ENCODE data around the gene ZCCHC24.

Gene ZCCHC24

DNA sequence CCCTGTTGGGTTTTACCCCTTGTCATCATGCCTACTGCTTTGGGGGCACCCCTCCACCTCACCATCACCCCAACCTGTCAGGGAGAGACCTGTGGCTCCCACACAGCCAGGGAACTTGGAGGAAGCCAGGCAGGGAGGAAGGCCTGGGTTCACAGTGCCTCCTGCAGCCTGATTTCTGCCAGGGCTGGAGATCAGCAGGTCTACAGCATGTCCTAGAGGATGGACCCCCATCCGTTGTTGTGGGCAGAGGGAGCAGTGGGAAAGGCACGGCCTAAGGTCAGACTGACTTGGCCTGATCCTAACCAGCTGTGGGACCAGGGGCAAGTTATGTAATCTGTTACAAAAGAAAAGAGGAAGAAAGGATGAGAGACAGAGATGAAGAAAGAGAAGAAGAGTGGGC, 28.2 kb downstream of the ZCCHC24 start:
- TF ChIP-seq, protein P1, sequence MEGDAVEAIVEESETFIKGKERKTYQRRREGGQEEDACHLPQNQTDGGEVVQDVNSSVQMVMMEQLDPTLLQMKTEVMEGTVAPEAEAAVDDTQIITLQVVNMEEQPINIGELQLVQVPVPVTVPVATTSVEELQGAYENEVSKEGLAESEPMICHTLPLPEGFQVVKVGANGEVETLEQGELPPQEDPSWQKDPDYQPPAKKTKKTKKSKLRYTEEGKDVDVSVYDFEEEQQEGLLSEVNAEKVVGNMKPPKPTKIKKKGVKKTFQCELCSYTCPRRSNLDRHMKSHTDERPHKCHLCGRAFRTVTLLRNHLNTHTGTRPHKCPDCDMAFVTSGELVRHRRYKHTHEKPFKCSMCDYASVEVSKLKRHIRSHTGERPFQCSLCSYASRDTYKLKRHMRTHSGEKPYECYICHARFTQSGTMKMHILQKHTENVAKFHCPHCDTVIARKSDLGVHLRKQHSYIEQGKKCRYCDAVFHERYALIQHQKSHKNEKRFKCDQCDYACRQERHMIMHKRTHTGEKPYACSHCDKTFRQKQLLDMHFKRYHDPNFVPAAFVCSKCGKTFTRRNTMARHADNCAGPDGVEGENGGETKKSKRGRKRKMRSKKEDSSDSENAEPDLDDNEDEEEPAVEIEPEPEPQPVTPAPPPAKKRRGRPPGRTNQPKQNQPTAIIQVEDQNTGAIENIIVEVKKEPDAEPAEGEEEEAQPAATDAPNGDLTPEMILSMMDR (IDR thresholded peaks at IDR 0.05; ENCODE audit: insufficient read depth, low read length, missing control alignments), result no peak
- DNase-seq (ENCODE audit: low read depth, low spot score), result no peak
- no peak overlapping the region for H3K4me3 ChIP-seq (ENCODE audit: low read depth, low read length)
- ChIA-PET CTCF (interaction anchor here (2.2 kb wide), 1 partner anchor 11 kb away, joined by 9 read pairs; no protein-coding TSS in a partner anchor), POLR2A (no interaction called here)

- TF ChIP-seq, protein P1 (IDR thresholded peaks at IDR 0.05; ENCODE audit: insufficient read depth, low read length, missing control alignments), result no peak
- DNase-seq (ENCODE audit: low read depth, low spot score), result no peak
- no peak overlapping the region for H3K4me3 ChIP-seq (ENCODE audit: low read depth, low read length)
- ChIA-PET CTCF (interaction anchor here (1.3 to 2.2 kb wide), 4 partner anchors 8 to 43 kb away, joined by 6 to 9 read pairs (median 6); no protein-coding TSS in a partner anchor), POLR2A (no interaction called here)
These were observed 28.7 kb downstream of the ZCCHC24 start for GRCh38 chr10:79416578-79417255.

GRCh38 chr10:79415736-79416577, 29.5 kb downstream of the ZCCHC24 start:
- H3K4me3 ChIP-seq (ENCODE audit: low read depth, low read length), result no peak overlapping the region
- ChIA-PET POLR2A (no interaction called here), CTCF (interaction anchor here (1.3 to 2.2 kb wide), 4 partner anchors 9 to 42 kb away, joined by 6 to 9 read pairs (median 6); no protein-coding TSS in a partner anchor)
- TF ChIP-seq, protein P1 (IDR thresholded peaks at IDR 0.05; ENCODE audit: insufficient read depth, low read length, missing control alignments), result no peak
- DNase-seq (ENCODE audit: low read depth, low spot score), result no peak

DNA sequence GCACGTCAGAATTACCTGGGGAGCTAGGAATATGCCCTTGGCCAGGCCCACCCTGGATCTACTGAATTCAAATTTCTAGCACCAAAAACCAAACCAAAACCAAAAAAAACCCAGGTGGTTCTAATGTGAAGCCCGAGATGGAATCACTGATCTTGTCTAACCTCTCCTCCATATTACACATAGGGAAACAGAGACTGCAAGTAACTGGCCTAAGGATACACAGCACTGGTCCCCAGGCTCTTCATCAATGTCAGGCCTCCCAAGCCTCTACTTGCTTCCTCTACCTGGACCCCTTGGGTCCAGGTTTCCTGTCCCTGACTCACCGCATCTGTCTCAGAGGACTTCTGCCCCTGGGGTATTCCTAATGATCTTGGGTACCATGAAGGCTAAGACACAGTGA, 30.7 kb downstream of the ZCCHC24 start:
- TF ChIP-seq, protein P1 (IDR thresholded peaks at IDR 0.05; ENCODE audit: insufficient read depth, low read length, missing control alignments), result no peak
- ChIA-PET POLR2A (no interaction called here), CTCF (interaction anchor here (1.4 to 1.8 kb wide), 3 partner anchors 40 to 53 kb away, joined by 5 to 7 read pairs (median 6); no protein-coding TSS in a partner anchor)
- no peak overlapping the region for H3K4me3 ChIP-seq (ENCODE audit: low read depth, low read length)
- no peak for DNase-seq (ENCODE audit: low read depth, low spot score)

DNA sequence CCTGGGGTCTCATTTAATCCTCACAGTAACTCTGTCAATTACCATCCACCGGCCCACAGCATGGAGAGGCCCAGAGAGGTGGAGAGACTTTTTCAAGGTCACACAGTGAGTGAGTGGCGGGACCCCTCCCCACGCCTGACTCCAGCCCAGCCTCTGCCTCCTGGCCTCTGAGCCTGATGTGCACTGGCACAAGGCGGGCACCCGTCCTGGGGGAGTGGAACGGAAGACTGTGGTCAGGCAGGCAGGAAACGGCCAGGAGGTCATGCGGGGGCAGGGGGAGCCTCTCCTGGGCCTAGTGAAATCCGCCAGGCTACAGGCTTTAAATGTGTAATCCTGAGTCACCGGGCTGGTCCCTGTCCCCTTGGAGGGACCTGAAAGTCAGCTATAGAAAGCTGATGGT, 32.2 kb downstream of the ZCCHC24 start:
- CTCF ChIA-PET, result interaction anchor here (1.4 to 2.1 kb wide), 5 partner anchors 9 to 55 kb away, joined by 5 to 7 read pairs (median 7); no protein-coding TSS in a partner anchor
- no peak for DNase-seq (ENCODE audit: low read depth, low spot score)
- TF ChIP-seq, protein P1 (IDR thresholded peaks at IDR 0.05; ENCODE audit: insufficient read depth, low read length, missing control alignments), result no peak
- H3K4me3 ChIP-seq (ENCODE audit: low read depth, low read length), result no peak overlapping the region
- POLR2A ChIA-PET, result interaction anchor here (1.4 kb wide), 1 partner anchor 9 kb away, joined by 5 read pairs; no protein-coding TSS in a partner anchor

GRCh38 chr10:79412516-79412915, 32.9 kb downstream of the ZCCHC24 start:
- POLR2A ChIA-PET, result interaction anchor here (1.4 kb wide), 1 partner anchor 10 kb away, joined by 5 read pairs; no protein-coding TSS in a partner anchor
- CTCF ChIA-PET, result interaction anchor here (1.4 to 2.1 kb wide), 3 partner anchors 10 to 17 kb away, joined by 3 to 7 read pairs (median 7); no protein-coding TSS in a partner anchor
- no peak for DNase-seq (ENCODE audit: low read depth, low spot score)
- TF ChIP-seq, protein P1 (IDR thresholded peaks at IDR 0.05; ENCODE audit: insufficient read depth, low read length, missing control alignments), result no peak
- no peak overlapping the region for H3K4me3 ChIP-seq (ENCODE audit: low read depth, low read length)
